ENCODE data around the gene ALDH9A1.

The ALDH9A1 gene

DNA sequence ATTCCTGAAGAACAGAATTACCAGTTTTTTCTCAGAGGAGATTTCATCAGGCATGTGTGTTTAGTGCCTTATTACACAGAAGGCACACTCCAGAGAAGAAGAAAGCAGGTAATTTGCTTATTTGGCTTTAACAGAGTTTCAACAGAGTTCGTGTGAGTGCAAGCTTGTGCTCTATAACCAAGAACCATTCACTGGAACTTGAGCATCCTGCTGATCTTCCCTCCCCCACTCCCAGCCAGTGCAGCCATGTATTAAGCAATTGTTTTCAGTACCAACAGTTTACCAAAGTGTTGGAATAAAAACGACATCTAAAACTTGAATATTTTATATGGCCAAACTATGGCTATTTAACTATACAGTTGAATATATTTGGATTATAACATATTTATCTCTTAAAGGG, 63.0 kb downstream of the ALDH9A1 start:
- H3K9ac ChIP-seq (ENCODE audit: low read depth, low read length, poor library complexity), result no peak overlapping the region
- H3K4me1 ChIP-seq (ENCODE audit: control insufficient read depth in 2 of 2, insufficient read depth in 1 of 2, low read depth in 1 of 2, low read length in 2 of 2), result peaks cover 5 to 8% of the 10 kb centered on the region in 2 donors
- H2BK12ac ChIP-seq (ENCODE audit: low read length), result no peak overlapping the region
- H3K4me3 ChIP-seq (ENCODE audit: low read length in 2 of 2), result no peak overlapping the region
- H2AFZ ChIP-seq (ENCODE audit: low read length), result no peak overlapping the region
- H2AK5ac ChIP-seq (ENCODE audit: low read depth, low read length), result no peak overlapping the region
- H3K79me1 ChIP-seq (ENCODE audit: low read depth, low read length), result peaks cover 4% of the 10 kb centered on the region
- no peak overlapping the region for H2BK15ac ChIP-seq (ENCODE audit: low read length)
- no CpG with 5 or more reads among the region's 2 CpGs for WGBS, 2 donors (ENCODE audit: extremely low coverage in 2 of 2, insufficient read length in 2 of 2, insufficient replicate concordance in 1 of 2)
- no peaks in the 10 kb centered on the region for H3K9me3 ChIP-seq (replicated peaks in 1 of 2; ENCODE audit: control insufficient read depth in 2 of 2, insufficient read depth in 1 of 2, low read depth in 1 of 2, low read length in 2 of 2)
- H3K14ac ChIP-seq (ENCODE audit: low read length), result no peak overlapping the region
- no peaks in the 10 kb centered on the region for H3K27me3 ChIP-seq (ENCODE audit: control insufficient read depth in 3 of 3, insufficient read depth in 3 of 3, low read depth in 1 of 3, low read length in 3 of 3)
- H3K23ac ChIP-seq (ENCODE audit: low read depth, low read length, poor library complexity), result no peak overlapping the region
- no peak overlapping the region for H4K91ac ChIP-seq (ENCODE audit: low read depth, low read length, poor library complexity)
- H2BK5ac ChIP-seq (ENCODE audit: low read length), result no peak overlapping the region
- no peak overlapping the region for H3K4me2 ChIP-seq (ENCODE audit: insufficient read depth, low read length, poor library complexity, severe bottlenecking)
- H3K4ac ChIP-seq (ENCODE audit: low read length), result no peak overlapping the region
- H3K18ac ChIP-seq (ENCODE audit: low read length), result no peak overlapping the region
- no peak for DNase-seq (ENCODE audit: low spot score)
- H3K27ac ChIP-seq (replicated peaks; ENCODE audit: low read length), result no peak overlapping the region
- H4K8ac ChIP-seq (ENCODE audit: low read depth, low read length), result no peak overlapping the region
- peaks cover 0 to 18% of the 10 kb centered on the region in 2 donors for H3K36me3 ChIP-seq (replicated peaks in 1 of 2; ENCODE audit: control insufficient read depth in 2 of 2, insufficient read depth in 2 of 2, low read length in 2 of 2)
- no peak overlapping the region for H2BK120ac ChIP-seq (ENCODE audit: low read depth, low read length)

DNA sequence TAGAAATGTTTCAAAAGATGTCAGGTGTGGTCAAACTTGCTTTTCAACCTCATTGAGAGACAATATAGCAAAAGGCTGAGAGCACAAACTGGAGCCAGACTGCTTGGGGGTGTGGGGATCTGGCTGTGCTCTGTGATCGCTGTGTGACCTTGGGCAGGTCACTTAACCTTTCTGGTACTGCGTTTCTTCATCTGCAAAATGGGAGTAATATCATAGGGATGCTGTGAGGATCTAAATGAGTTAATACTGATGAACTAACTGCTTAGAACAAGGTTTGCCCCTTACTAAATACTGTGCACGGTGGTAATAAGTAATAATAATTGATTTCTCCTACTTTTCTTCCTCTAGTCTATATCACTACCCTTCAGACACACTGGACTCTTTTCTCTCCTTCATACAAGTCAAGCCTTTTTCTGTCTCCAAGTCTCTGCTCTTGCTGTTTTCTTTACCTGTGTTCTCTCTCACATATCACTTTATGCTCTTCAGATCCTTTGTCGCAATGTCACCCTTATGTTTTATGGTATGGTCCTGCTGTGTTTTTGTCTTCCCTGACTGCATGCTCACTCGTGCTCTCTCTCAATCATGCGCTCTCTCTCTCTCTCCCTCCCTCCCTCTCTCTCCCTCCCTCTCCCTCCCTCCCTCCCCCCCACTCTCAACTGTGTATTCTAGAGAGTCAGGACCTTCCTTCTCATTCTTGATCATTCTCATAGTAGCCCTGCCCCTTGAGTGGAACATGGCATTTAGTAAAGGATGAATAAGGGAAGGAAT, 64.0 kb downstream of the ALDH9A1 start:
- no peak for DNase-seq (ENCODE audit: low spot score)
- no peak overlapping the region for H3K9ac ChIP-seq (ENCODE audit: low read depth, low read length, poor library complexity)
- no peak overlapping the region for H2BK5ac ChIP-seq (ENCODE audit: low read length)
- no peak overlapping the region for H3K14ac ChIP-seq (ENCODE audit: low read length)
- H2BK15ac ChIP-seq (ENCODE audit: low read length), result no peak overlapping the region
- H3K79me1 ChIP-seq (ENCODE audit: low read depth, low read length), result peaks cover 4% of the 10 kb centered on the region
- H2BK12ac ChIP-seq (ENCODE audit: low read length), result no peak overlapping the region
- peaks cover 5 to 8% of the 10 kb centered on the region in 2 donors for H3K4me1 ChIP-seq (ENCODE audit: control insufficient read depth in 2 of 2, insufficient read depth in 1 of 2, low read depth in 1 of 2, low read length in 2 of 2)
- H4K8ac ChIP-seq (ENCODE audit: low read depth, low read length), result no peak overlapping the region
- H2BK120ac ChIP-seq (ENCODE audit: low read depth, low read length), result no peak overlapping the region
- H3K4me2 ChIP-seq (ENCODE audit: insufficient read depth, low read length, poor library complexity, severe bottlenecking), result no peak overlapping the region
- no peaks in the 10 kb centered on the region for H3K9me3 ChIP-seq (replicated peaks in 1 of 2; ENCODE audit: control insufficient read depth in 2 of 2, insufficient read depth in 1 of 2, low read depth in 1 of 2, low read length in 2 of 2)
- peaks cover 0 to 6% (median 0%) of the 10 kb centered on the region in 3 experiments for H3K27me3 ChIP-seq (ENCODE audit: control insufficient read depth in 3 of 3, insufficient read depth in 3 of 3, low read depth in 1 of 3, low read length in 3 of 3)
- no peak overlapping the region for H2AFZ ChIP-seq (ENCODE audit: low read length)
- H3K23ac ChIP-seq (ENCODE audit: low read depth, low read length, poor library complexity), result no peak overlapping the region
- peaks cover 0 to 13% of the 10 kb centered on the region in 2 donors for H3K36me3 ChIP-seq (replicated peaks in 1 of 2; ENCODE audit: control insufficient read depth in 2 of 2, insufficient read depth in 2 of 2, low read length in 2 of 2)
- no peak overlapping the region for H3K4me3 ChIP-seq (ENCODE audit: low read length in 2 of 2)
- no peak overlapping the region for H2AK5ac ChIP-seq (ENCODE audit: low read depth, low read length)
- no peak overlapping the region for H3K18ac ChIP-seq (ENCODE audit: low read length)
- no peak overlapping the region for H3K4ac ChIP-seq (ENCODE audit: low read length)
- WGBS, 2 donors (ENCODE audit: extremely low coverage in 2 of 2, insufficient read length in 2 of 2, insufficient replicate concordance in 1 of 2), result no CpG with 5 or more reads among the region's 6 CpGs
- H4K91ac ChIP-seq (ENCODE audit: low read depth, low read length, poor library complexity), result no peak overlapping the region
- no peak overlapping the region for H3K27ac ChIP-seq (replicated peaks; ENCODE audit: low read length)

DNA sequence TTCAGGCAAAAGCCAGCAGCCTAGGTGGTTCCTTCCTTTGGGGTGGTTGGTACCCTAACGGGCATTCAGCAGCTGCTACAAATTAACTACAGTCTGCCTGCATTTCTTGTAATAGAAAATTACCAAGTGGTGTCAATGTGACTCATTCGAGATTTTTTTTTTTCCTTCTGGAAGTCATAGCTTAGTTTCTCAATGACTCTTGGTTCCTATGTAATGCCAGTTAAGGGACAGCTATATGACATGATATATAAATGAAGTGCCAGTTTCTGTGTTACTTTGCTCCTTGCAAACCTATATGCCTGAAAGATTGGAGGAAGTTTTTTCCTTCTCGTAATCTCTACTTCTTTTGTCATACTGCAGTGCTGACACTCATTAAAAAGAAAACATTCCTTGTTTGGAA, 64.7 kb downstream of the ALDH9A1 start:
- no peak overlapping the region for H3K4me2 ChIP-seq (ENCODE audit: insufficient read depth, low read length, poor library complexity, severe bottlenecking)
- H2BK15ac ChIP-seq (ENCODE audit: low read length), result no peak overlapping the region
- H3K4me3 ChIP-seq (ENCODE audit: low read length in 2 of 2), result no peak overlapping the region
- H3K79me1 ChIP-seq (ENCODE audit: low read depth, low read length), result peaks cover 4% of the 10 kb centered on the region
- H3K9ac ChIP-seq (ENCODE audit: low read depth, low read length, poor library complexity), result no peak overlapping the region
- no peak overlapping the region for H3K18ac ChIP-seq (ENCODE audit: low read length)
- no CpG with 5 or more reads among the region's 3 CpGs for WGBS, 2 donors (ENCODE audit: extremely low coverage in 2 of 2, insufficient read length in 2 of 2, insufficient replicate concordance in 1 of 2)
- H3K14ac ChIP-seq (ENCODE audit: low read length), result no peak overlapping the region
- no peak overlapping the region for H2BK120ac ChIP-seq (ENCODE audit: low read depth, low read length)
- no peak overlapping the region for H2BK12ac ChIP-seq (ENCODE audit: low read length)
- no peak overlapping the region for H2BK5ac ChIP-seq (ENCODE audit: low read length)
- no peak overlapping the region for H2AFZ ChIP-seq (ENCODE audit: low read length)
- H4K91ac ChIP-seq (ENCODE audit: low read depth, low read length, poor library complexity), result no peak overlapping the region
- no peaks in the 10 kb centered on the region for H3K9me3 ChIP-seq (replicated peaks in 1 of 2; ENCODE audit: control insufficient read depth in 2 of 2, insufficient read depth in 1 of 2, low read depth in 1 of 2, low read length in 2 of 2)
- no peak for DNase-seq (ENCODE audit: low spot score)
- no peak overlapping the region for H3K23ac ChIP-seq (ENCODE audit: low read depth, low read length, poor library complexity)
- peaks cover 5 to 8% of the 10 kb centered on the region in 2 donors for H3K4me1 ChIP-seq (ENCODE audit: control insufficient read depth in 2 of 2, insufficient read depth in 1 of 2, low read depth in 1 of 2, low read length in 2 of 2)
- H3K4ac ChIP-seq (ENCODE audit: low read length), result no peak overlapping the region
- H3K27ac ChIP-seq (replicated peaks; ENCODE audit: low read length), result no peak overlapping the region
- no peak overlapping the region for H2AK5ac ChIP-seq (ENCODE audit: low read depth, low read length)
- peaks cover 0 to 13% of the 10 kb centered on the region in 2 donors for H3K36me3 ChIP-seq (replicated peaks in 1 of 2; ENCODE audit: control insufficient read depth in 2 of 2, insufficient read depth in 2 of 2, low read length in 2 of 2)
- H3K27me3 ChIP-seq (ENCODE audit: control insufficient read depth in 3 of 3, insufficient read depth in 3 of 3, low read depth in 1 of 3, low read length in 3 of 3), result peaks cover 0 to 6% (median 0%) of the 10 kb centered on the region in 3 experiments
- H4K8ac ChIP-seq (ENCODE audit: low read depth, low read length), result no peak overlapping the region

DNA sequence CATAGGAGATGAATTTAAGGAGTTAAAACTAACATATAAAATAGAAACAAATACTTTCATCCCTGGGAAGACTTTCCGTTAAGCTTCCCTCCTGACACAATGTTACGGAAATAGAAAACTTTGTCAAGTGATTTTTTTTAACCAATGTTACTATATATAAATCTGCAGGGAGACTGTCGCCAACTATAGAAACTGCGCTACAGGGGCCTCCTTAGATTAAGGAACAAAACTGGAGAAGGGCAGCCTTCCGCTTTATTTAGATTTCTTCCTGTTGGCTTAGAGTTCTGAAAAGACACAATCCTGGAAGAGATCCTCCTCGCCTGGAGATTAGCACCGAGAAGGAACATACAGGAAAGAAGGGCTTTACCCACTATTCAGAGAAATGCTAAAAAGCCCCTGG, 65.9 kb downstream of the ALDH9A1 start:
- no peak overlapping the region for H2AFZ ChIP-seq (ENCODE audit: low read length)
- no peak overlapping the region for H3K4me2 ChIP-seq (ENCODE audit: insufficient read depth, low read length, poor library complexity, severe bottlenecking)
- peaks cover 0 to 14% (median 0%) of the 10 kb centered on the region in 3 experiments for H3K27me3 ChIP-seq (ENCODE audit: control insufficient read depth in 3 of 3, insufficient read depth in 3 of 3, low read depth in 1 of 3, low read length in 3 of 3)
- no peak overlapping the region for H3K23ac ChIP-seq (ENCODE audit: low read depth, low read length, poor library complexity)
- H3K4ac ChIP-seq (ENCODE audit: low read length), result no peak overlapping the region
- peaks cover 0 to 13% of the 10 kb centered on the region in 2 donors for H3K36me3 ChIP-seq (replicated peaks in 1 of 2; ENCODE audit: control insufficient read depth in 2 of 2, insufficient read depth in 2 of 2, low read length in 2 of 2)
- no peak for DNase-seq (ENCODE audit: low spot score)
- H3K9me3 ChIP-seq (replicated peaks in 1 of 2; ENCODE audit: control insufficient read depth in 2 of 2, insufficient read depth in 1 of 2, low read depth in 1 of 2, low read length in 2 of 2), result no peaks in the 10 kb centered on the region
- no peak overlapping the region for H3K14ac ChIP-seq (ENCODE audit: low read length)
- H2BK15ac ChIP-seq (ENCODE audit: low read length), result no peak overlapping the region
- H3K9ac ChIP-seq (ENCODE audit: low read depth, low read length, poor library complexity), result no peak overlapping the region
- H3K79me1 ChIP-seq (ENCODE audit: low read depth, low read length), result peaks cover 4% of the 10 kb centered on the region
- no peak overlapping the region for H3K27ac ChIP-seq (replicated peaks; ENCODE audit: low read length)
- no peak overlapping the region for H4K8ac ChIP-seq (ENCODE audit: low read depth, low read length)
- no peak overlapping the region for H2BK12ac ChIP-seq (ENCODE audit: low read length)
- no peak overlapping the region for H2BK5ac ChIP-seq (ENCODE audit: low read length)
- no peak overlapping the region for H2BK120ac ChIP-seq (ENCODE audit: low read depth, low read length)
- peak overlapping the region in 1 of 2 donors; percentile 79 for H3K4me3 ChIP-seq (ENCODE audit: low read length in 2 of 2)
- no CpG with 5 or more reads among the region's 7 CpGs for WGBS, 2 donors (ENCODE audit: extremely low coverage in 2 of 2, insufficient read length in 2 of 2, insufficient replicate concordance in 1 of 2)
- peaks cover 5 to 8% of the 10 kb centered on the region in 2 donors for H3K4me1 ChIP-seq (ENCODE audit: control insufficient read depth in 2 of 2, insufficient read depth in 1 of 2, low read depth in 1 of 2, low read length in 2 of 2)
- no peak overlapping the region for H3K18ac ChIP-seq (ENCODE audit: low read length)
- H2AK5ac ChIP-seq (ENCODE audit: low read depth, low read length), result no peak overlapping the region
- no peak overlapping the region for H4K91ac ChIP-seq (ENCODE audit: low read depth, low read length, poor library complexity)
